Ishikawa (cell line): ENCODE data around the gene IL12RB2.

Experiments
- CEBPB ChIP-seq: IDR thresholded peaks from 2 replicates; pipeline ENCODE4 v1.6.1; 2012
- CREB1 ChIP-seq: IDR thresholded peaks from 2 replicates; pipeline ENCODE4 v1.6.1; 2012; ENCODE audit warnings: low read depth
- EGR1 ChIP-seq: IDR thresholded peaks from 2 replicates; pipeline ENCODE4 v1.6.1; 2012
- EP300 ChIP-seq: IDR thresholded peaks from 2 replicates; pipeline ENCODE4 v1.6.1; 2012; ENCODE audit warnings: borderline replicate concordance
- FOXM1 ChIP-seq: IDR thresholded peaks from 2 replicates; pipeline ENCODE4 v1.6.1; 2012; ENCODE audit warnings: low read depth, borderline replicate concordance
- MAX ChIP-seq: IDR thresholded peaks from 2 replicates; pipeline ENCODE4 v1.6.1; 2012
- NFIC ChIP-seq: IDR thresholded peaks from 2 replicates; pipeline ENCODE4 v1.6.1; 2012
- RAD21 ChIP-seq: IDR thresholded peaks from 2 replicates; pipeline ENCODE4 v1.6.1; 2012; ENCODE audit warnings: low read depth
- REST ChIP-seq: IDR thresholded peaks from 2 replicates; pipeline ENCODE4 v1.6.1; 2012; ENCODE audit warnings: low read depth, mild to moderate bottlenecking
- TCF12 ChIP-seq: IDR thresholded peaks from 2 replicates; pipeline ENCODE4 v1.6.1; 2012; ENCODE audit warnings: low read depth
- TEAD4 ChIP-seq: IDR thresholded peaks from 2 replicates; pipeline ENCODE4 v1.6.1; 2012
- YY1 ChIP-seq: IDR thresholded peaks from 2 replicates; pipeline ENCODE4 v1.6.1; 2012; ENCODE audit warnings: low read depth
- TF ChIP-seq, protein P1 (sequence below): IDR thresholded peaks from 2 replicates; pipeline ENCODE4 v1.6.1; 2012

- TF ChIP-seq CREB1 (no peak), FOXM1 (no peak), EP300 (no peak), TEAD4 (no peak), REST (no peak), MAX (no peak), CEBPB (no peak), RAD21 (no peak), YY1 (no peak), TCF12 (no peak), EGR1 (no peak), NFIC (no peak)
- TF ChIP-seq, protein P1, sequence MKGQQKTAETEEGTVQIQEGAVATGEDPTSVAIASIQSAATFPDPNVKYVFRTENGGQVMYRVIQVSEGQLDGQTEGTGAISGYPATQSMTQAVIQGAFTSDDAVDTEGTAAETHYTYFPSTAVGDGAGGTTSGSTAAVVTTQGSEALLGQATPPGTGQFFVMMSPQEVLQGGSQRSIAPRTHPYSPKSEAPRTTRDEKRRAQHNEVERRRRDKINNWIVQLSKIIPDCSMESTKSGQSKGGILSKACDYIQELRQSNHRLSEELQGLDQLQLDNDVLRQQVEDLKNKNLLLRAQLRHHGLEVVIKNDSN, result no peak
These were observed 6.4 kb downstream of the IL12RB2 start for GRCh38 chr1:67313934-67314671.
